Gastrocnemius medialis (tissue), 4 donors: ENCODE measurements around the gene MYO7A. TPM values are rescaled to one million over a fixed set of nuclear protein-coding genes. Genes with fewer than 3 reads are reported as not detected.

ENCODE experiments used
- ATAC-seq, 2 donors: fragments of 150-250 bp; one replicate each; pipeline ENCODE4 v1.9.1; 2016
- DNase-seq, 2 donors: peaks; one replicate each; pipeline ENCODE4 v3.0.0-alpha.2; 2019
- H3K27ac ChIP-seq, 4 donors: fragments of 200-600 bp; sonication (generic); 1 replicate in 1 of 4; 2 replicates in 3 of 4; pipeline ENCODE4 v1.5.1; 2016 to 2018; ENCODE audit warnings: mild to moderate bottlenecking in 2 of 4, moderate library complexity in 1 of 4
- H3K27me3 ChIP-seq, 3 donors: fragments of 200-600 bp; sonication (generic) in 2 of 3; 1 replicate in 1 of 3; 2 replicates in 2 of 3; pipeline versions ENCODE4 v1.5.1 to v1.6.0; 2016 to 2019; ENCODE audit warnings: mild to moderate bottlenecking in 1 of 3, moderate library complexity in 1 of 3
- H3K36me3 ChIP-seq, 2 donors: fragments of 200-600 bp; sonication (generic) in 1 of 2; one replicate each; pipeline ENCODE4 v1.5.1; 2017 to 2018
- H3K4me1 ChIP-seq, 2 donors: fragments of 200-600 bp; sonication (generic) in 1 of 2; one replicate each; pipeline ENCODE4 v1.5.1; 2016 to 2017; ENCODE audit warnings: mild to moderate bottlenecking in 2 of 2
- H3K4me3 ChIP-seq, 4 donors: fragments of 200-600 bp; sonication (generic) in 3 of 4; 1 replicate in 1 of 4; 2 replicates in 3 of 4; pipeline ENCODE4 v1.5.1; 2016 to 2019; ENCODE audit warnings: mild to moderate bottlenecking in 2 of 4
- H3K9me3 ChIP-seq, 3 donors: fragments of 200-600 bp; sonication (generic) in 2 of 3; 1 replicate in 1 of 3; 2 replicates in 2 of 3; pipeline ENCODE4 v1.5.1; 2016 to 2019
- POLR2A ChIP-seq, 2 donors: fragments of 450-650 bp; IDR thresholded peaks; one replicate each; pipeline ENCODE4 v1.6.1; 2017; ENCODE audit warnings: antibody characterized with exemption in 2 of 2, mild to moderate bottlenecking in 2 of 2, moderate library complexity in 2 of 2
- in situ Hi-C, 4 donors: fragments of 200-750 bp; cut with MboI; loops; one replicate each; pipeline versions ENCODE4 v1.15.0 to v1.8.0; 2017; ENCODE audit warnings: low sequenced_read_pairs in 4 of 4
- intact Hi-C: fragments of 100-400 bp; cut with DNase I; formaldehyde crosslinking; loops from one replicate; pipeline ENCODE4 v1.15.1; 2023; ENCODE audit warnings: low total_unique reads
- total RNA-seq, 4 donors: library from RNA; depleted of rRNA; stranded (reverse); fragments of >200 nt; gene quantifications; one replicate each; pipeline versions ENCODE4 v1.1.0 to v1.2.3, GENCODE V29; 2016
- TF ChIP-seq, protein P1 (sequence below), 5 experiments: fragments of 450-650 bp in 3 of 5; fragments of 200-600 bp in 2 of 5; sonication (generic) in 2 of 5; IDR thresholded peaks in 4 of 5; conservative IDR thresholded peaks in 1 of 5; 1 replicate in 4 of 5; 2 replicates in 1 of 5; pipeline ENCODE4 v1.5.1; 2016 to 2019; ENCODE audit warnings: antibody characterized with exemption in 5 of 5, mild to moderate bottlenecking in 3 of 5, moderate library complexity in 3 of 5

The MYO7A gene
- total RNA-seq, 4 donors from 2014 or later: 1.6 to 3.5 (median 2.1) TPM

DNA sequence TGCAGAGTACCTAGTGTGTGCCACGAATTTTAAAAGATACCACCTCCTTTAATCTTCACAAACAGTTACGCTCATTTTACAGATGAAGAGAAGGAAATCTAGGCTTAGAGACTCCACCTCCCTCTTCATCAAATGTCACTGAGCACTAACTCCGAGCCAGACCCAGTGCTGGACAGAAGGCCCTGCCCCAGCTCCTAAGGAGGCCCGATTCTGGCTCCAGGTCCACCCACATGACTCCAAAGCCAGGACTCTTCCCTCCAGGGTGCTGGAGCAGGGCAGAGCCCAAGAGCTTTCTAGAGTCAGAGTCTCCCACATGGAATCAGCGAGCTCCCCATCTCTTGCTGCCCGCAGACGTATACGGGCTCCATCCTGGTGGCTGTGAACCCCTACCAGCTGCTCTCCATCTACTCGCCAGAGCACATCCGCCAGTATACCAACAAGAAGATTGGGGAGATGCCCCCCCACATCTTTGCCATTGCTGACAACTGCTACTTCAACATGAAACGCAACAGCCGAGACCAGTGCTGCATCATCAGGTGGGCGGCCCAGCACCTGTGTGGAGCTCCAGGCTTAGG is 27.6 kb downstream of the MYO7A start:
- in situ Hi-C loops: no loop called here
- ATAC-seq: no peak
- H3K9me3 ChIP-seq: no peaks in the 10 kb centered on the region
- H3K36me3 ChIP-seq: no peaks in the 10 kb centered on the region
- no peak overlapping the region for H3K4me3 ChIP-seq
- peaks cover 6 to 9% of the 10 kb centered on the region in 2 donors for H3K4me1 ChIP-seq
- DNase-seq: no peak
- intact Hi-C loops: no loop called here
- no peaks in the 10 kb centered on the region for H3K27me3 ChIP-seq
- no peak for TF ChIP-seq POLR2A (IDR thresholded peaks at IDR 0.05)
- TF ChIP-seq, protein P1, sequence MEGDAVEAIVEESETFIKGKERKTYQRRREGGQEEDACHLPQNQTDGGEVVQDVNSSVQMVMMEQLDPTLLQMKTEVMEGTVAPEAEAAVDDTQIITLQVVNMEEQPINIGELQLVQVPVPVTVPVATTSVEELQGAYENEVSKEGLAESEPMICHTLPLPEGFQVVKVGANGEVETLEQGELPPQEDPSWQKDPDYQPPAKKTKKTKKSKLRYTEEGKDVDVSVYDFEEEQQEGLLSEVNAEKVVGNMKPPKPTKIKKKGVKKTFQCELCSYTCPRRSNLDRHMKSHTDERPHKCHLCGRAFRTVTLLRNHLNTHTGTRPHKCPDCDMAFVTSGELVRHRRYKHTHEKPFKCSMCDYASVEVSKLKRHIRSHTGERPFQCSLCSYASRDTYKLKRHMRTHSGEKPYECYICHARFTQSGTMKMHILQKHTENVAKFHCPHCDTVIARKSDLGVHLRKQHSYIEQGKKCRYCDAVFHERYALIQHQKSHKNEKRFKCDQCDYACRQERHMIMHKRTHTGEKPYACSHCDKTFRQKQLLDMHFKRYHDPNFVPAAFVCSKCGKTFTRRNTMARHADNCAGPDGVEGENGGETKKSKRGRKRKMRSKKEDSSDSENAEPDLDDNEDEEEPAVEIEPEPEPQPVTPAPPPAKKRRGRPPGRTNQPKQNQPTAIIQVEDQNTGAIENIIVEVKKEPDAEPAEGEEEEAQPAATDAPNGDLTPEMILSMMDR (IDR thresholded peaks at IDR 0.05 in 4 of 5, conservative IDR thresholded peaks at IDR 0.05 in 1 of 5): no peak
- H3K27ac ChIP-seq: no peak overlapping the region

DNA sequence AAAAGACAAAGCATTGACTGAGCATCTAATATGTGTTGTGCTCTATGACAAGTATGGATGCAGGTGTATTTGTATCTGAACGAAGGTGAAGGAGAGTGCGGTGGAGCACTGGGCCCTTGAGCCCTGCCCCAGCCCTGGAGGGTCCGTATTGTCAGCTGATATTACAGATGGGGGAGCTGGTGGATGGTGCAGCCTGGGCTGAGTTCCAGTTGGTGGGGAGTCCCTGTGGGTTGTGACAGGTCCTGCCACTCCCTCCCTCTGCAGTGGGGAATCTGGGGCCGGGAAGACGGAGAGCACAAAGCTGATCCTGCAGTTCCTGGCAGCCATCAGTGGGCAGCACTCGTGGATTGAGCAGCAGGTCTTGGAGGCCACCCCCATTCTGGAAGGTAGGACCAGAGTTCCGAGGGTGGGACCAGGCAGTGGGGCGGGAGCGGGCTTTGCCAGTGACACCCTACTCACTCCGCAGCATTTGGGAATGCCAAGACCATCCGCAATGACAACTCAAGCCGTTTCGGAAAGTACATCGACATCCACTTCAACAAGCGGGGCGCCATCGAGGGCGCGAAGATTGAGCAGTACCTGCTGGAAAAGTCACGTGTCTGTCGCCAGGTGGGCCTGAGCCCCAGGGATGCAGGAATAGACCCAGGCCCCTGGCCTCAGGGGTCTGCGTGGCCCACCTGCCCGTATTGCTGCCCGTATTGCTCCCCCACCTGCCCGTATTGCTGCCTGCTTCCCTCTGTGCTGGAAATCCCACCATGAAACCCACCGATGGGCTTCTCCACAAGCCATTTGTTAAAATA is 28.6 kb downstream of the MYO7A start:
- Histone ChIP-seq H3K27me3 (no peaks in the 10 kb centered on the region), H3K36me3 (no peaks in the 10 kb centered on the region), H3K9me3 (no peaks in the 10 kb centered on the region), H3K27ac (no peak overlapping the region), H3K4me3 (no peak overlapping the region), H3K4me1 (peaks cover 6 to 9% of the 10 kb centered on the region in 2 donors)
- TF ChIP-seq, protein P1 (IDR thresholded peaks at IDR 0.05 in 4 of 5, conservative IDR thresholded peaks at IDR 0.05 in 1 of 5): no peak
- no peak for TF ChIP-seq POLR2A (IDR thresholded peaks at IDR 0.05)
- in situ Hi-C loops (no loop called here), intact Hi-C loops (no loop called here)
- ATAC-seq (no peak), DNase-seq (no peak)

DNA sequence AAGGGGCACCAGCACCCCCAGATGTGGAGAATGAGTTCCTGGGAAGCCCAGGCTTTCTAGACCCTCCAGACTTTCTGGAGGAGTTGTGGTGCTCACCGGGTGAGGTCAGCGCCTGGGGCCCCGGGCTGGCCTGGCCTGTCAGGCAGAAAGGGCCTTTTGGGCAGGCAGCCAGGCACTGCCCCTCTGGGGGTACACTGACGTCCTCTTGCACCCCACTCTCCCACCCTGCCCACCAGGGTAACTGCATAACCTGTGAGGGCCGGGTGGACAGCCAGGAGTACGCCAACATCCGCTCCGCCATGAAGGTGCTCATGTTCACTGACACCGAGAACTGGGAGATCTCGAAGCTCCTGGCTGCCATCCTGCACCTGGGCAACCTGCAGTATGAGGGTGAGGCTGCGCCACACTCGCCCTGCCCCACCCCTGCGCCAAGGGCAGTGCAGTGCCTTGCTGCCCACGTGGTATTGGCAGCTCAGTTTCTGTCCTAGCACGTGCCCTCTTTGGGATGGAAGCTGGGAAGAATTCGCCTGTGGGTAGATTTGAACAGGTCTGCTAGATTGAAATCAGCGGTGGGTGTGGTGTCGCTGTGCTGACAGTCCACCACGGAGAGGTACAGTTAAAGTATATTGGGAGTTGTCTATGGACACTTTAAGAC is 30.1 kb downstream of the MYO7A start:
- DNase-seq (no peak), ATAC-seq (no peak)
- Histone ChIP-seq H3K4me1 (peaks cover 6 to 9% of the 10 kb centered on the region in 2 donors), H3K27ac (no peak overlapping the region), H3K36me3 (no peaks in the 10 kb centered on the region), H3K27me3 (no peaks in the 10 kb centered on the region), H3K4me3 (no peak overlapping the region), H3K9me3 (no peaks in the 10 kb centered on the region)
- intact Hi-C loops (no loop called here), in situ Hi-C loops (no loop called here)
- TF ChIP-seq, protein P1 (IDR thresholded peaks at IDR 0.05 in 4 of 5, conservative IDR thresholded peaks at IDR 0.05 in 1 of 5): no peak
- no peak for TF ChIP-seq POLR2A (IDR thresholded peaks at IDR 0.05)

DNA sequence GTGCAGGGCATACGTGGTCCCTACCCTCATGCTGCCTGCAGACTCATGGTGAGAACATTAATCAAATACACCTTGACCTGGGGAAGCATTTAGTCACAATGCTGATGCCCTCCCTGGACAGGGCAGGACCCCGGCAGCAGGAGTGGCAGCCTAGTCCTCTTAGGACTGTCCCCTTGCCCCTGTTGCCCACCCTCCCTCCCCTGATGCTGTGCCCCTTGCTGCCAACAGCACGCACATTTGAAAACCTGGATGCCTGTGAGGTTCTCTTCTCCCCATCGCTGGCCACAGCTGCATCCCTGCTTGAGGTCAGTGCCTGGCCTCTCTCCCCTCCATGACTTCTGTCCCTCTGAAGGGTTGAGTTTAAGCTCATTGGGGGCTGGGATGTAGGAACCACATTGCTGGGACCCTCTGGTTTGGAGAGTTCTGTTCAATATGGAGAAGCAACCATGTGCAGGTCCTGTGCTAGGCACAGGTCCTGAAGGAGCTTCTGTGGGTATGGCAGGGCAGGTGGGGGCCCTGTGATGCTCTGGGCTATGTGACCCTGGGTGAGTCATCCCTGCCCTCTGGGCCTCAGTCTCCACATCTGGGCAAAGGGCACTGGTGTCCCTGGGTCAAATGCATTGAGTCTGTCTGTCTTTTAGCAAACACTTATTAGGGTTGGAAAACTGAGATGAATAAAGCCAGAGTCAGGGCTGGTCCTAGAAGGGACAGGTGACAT is 31.3 kb downstream of the MYO7A start:
- in situ Hi-C loops: no loop called here
- H3K27ac ChIP-seq: no peak overlapping the region
- H3K9me3 ChIP-seq: no peaks in the 10 kb centered on the region
- intact Hi-C loops: no loop called here
- no peak overlapping the region for H3K4me3 ChIP-seq
- no peaks in the 10 kb centered on the region for H3K36me3 ChIP-seq
- TF ChIP-seq POLR2A (IDR thresholded peaks at IDR 0.05): no peak
- TF ChIP-seq, protein P1 (IDR thresholded peaks at IDR 0.05 in 4 of 5, conservative IDR thresholded peaks at IDR 0.05 in 1 of 5): no peak
- ATAC-seq: no peak
- H3K27me3 ChIP-seq: no peaks in the 10 kb centered on the region
- DNase-seq: no peak
- peaks cover 3 to 4% of the 10 kb centered on the region in 2 donors for H3K4me1 ChIP-seq
